Measurements from ENCODE around the gene RBMS1.
A peak's percentile ranks its signal among the peaks of the same experiment; 100 is the strongest.
"Not testable (repeated sequence)": the region's sequence is repeated elsewhere in the genome, so short reads cannot be mapped to it uniquely, and the experiment has no call there.

Gene RBMS1

GRCh38 chr2:160501370-160501769 lies 7.8 kb upstream of the RBMS1 start:
- DNase-seq: no peak

GRCh38 chr2:160499865-160500264 lies 6.3 kb upstream of the RBMS1 start:
- no peak for DNase-seq

- DNase-seq: no peak
Measured at GRCh38 chr2:160498137-160498536, 4.5 kb upstream of the RBMS1 start.

- DNase-seq: no peak
Measured at GRCh38 chr2:160494201-160494644, 616 bp upstream of the RBMS1 start.

GRCh38 chr2:160492401-160493226 lies 993 bp downstream of the RBMS1 start:
- peak; percentile 56 to 64 for DNase-seq

GRCh38 chr2:160491911-160492371 lies 1.7 kb downstream of the RBMS1 start:
- DNase-seq: no peak

GRCh38 chr2:160490733-160491685 lies 2.6 kb downstream of the RBMS1 start:
- DNase-seq: no peak

GRCh38 chr2:160489111-160489510 lies 4.5 kb downstream of the RBMS1 start:
- no peak for DNase-seq

- not testable (repeated sequence) for DNase-seq
Measured at GRCh38 chr2:160488289-160488688, 5.3 kb downstream of the RBMS1 start.

- DNase-seq: no peak
Measured at GRCh38 chr2:160486341-160486740, 7.3 kb downstream of the RBMS1 start.

- DNase-seq: peak in 1 of 2 experiments; percentile 35
Measured at GRCh38 chr2:160484859-160485520, 8.6 kb downstream of the RBMS1 start.

- DNase-seq: no peak
Measured at GRCh38 chr2:160482673-160483072, 10.9 kb downstream of the RBMS1 start.

GRCh38 chr2:160479269-160479668 lies 14.3 kb downstream of the RBMS1 start:
- DNase-seq: no peak

- DNase-seq: no peak
Measured at GRCh38 chr2:160478660-160479059, 14.9 kb downstream of the RBMS1 start.

GRCh38 chr2:160477032-160477431 lies 16.6 kb downstream of the RBMS1 start:
- no peak for DNase-seq

GRCh38 chr2:160474891-160475787 lies 18.5 kb downstream of the RBMS1 start:
- DNase-seq: no peak

GRCh38 chr2:160474319-160474645 lies 19.3 kb downstream of the RBMS1 start:
- no peak for DNase-seq

GRCh38 chr2:160473468-160474318 lies 19.9 kb downstream of the RBMS1 start:
- DNase-seq: no peak

- DNase-seq: no peak
Measured at GRCh38 chr2:160472839-160473251, 20.8 kb downstream of the RBMS1 start.

GRCh38 chr2:160471950-160472349 lies 21.7 kb downstream of the RBMS1 start:
- DNase-seq: no peak

GRCh38 chr2:160469621-160470204 lies 23.9 kb downstream of the RBMS1 start:
- DNase-seq: no peak
